Liver (tissue), 3 donors: ENCODE measurements around the gene CAMK2N2.

Experiments used
- FOXA1 ChIP-seq: IDR thresholded peaks from 2 replicates; pipeline ENCODE4 v1.6.1; 2016; ENCODE audit warnings: antibody characterized with exemption
- FOXA2 ChIP-seq: IDR thresholded peaks from 2 replicates; pipeline ENCODE4 v1.6.1; 2016; ENCODE audit warnings: antibody characterized with exemption
- GABPA ChIP-seq, 2 donors: IDR thresholded peaks in 1 of 2; conservative IDR thresholded peaks in 1 of 2; 2 replicates each; pipeline ENCODE4 v1.6.1; 2016; ENCODE audit warnings: antibody characterized with exemption in 2 of 2, mild to moderate bottlenecking in 1 of 2, moderate library complexity in 1 of 2
- JUND ChIP-seq, 2 donors: IDR thresholded peaks; 2 replicates each; pipeline ENCODE4 v1.6.1; 2016; ENCODE audit warnings: antibody characterized with exemption in 2 of 2
- RAD21 ChIP-seq, 2 donors: IDR thresholded peaks; 2 replicates each; pipeline ENCODE4 v1.6.1; 2016; ENCODE audit warnings: antibody characterized with exemption in 2 of 2, mild to moderate bottlenecking in 2 of 2
- RXRA ChIP-seq, 2 donors: IDR thresholded peaks; 2 replicates each; pipeline ENCODE4 v1.6.1; 2017 to 2018; ENCODE audit warnings: antibody characterized with exemption in 2 of 2, mild to moderate bottlenecking in 1 of 2
- SP1 ChIP-seq: IDR thresholded peaks from 2 replicates; pipeline ENCODE4 v1.6.1; 2018; ENCODE audit warnings: antibody characterized with exemption, mild to moderate bottlenecking
- TAF1 ChIP-seq: conservative IDR thresholded peaks from 2 replicates; pipeline ENCODE4 v1.6.1; 2016; ENCODE audit warnings: antibody characterized with exemption, mild to moderate bottlenecking
- YY1 ChIP-seq: IDR thresholded peaks from 2 replicates; pipeline ENCODE4 v1.6.1; 2016; ENCODE audit warnings: antibody characterized with exemption, mild to moderate bottlenecking
- TF ChIP-seq, protein P1 (sequence below): fragments of 150-350 bp; IDR thresholded peaks from 2 replicates; pipeline ENCODE4 v1.5.1; 2017; ENCODE audit warnings: improper control_type of control experiment, low read depth, low read length; ENCODE audit not compliant: missing input control
- TF ChIP-seq, protein P2 (sequence below): IDR thresholded peaks from 2 replicates; pipeline ENCODE4 v1.6.1; 2016; ENCODE audit warnings: antibody characterized with exemption
- TF ChIP-seq, protein P3 (sequence below): IDR thresholded peaks from 2 replicates; pipeline ENCODE4 v1.6.1; 2016; ENCODE audit warnings: antibody characterized with exemption
- TF ChIP-seq, protein P4 (sequence below): IDR thresholded peaks from 2 replicates; pipeline ENCODE4 v1.6.1; 2016; ENCODE audit warnings: antibody characterized with exemption
- donor health status: healthy.
- donor health status: healthy.

DNA sequence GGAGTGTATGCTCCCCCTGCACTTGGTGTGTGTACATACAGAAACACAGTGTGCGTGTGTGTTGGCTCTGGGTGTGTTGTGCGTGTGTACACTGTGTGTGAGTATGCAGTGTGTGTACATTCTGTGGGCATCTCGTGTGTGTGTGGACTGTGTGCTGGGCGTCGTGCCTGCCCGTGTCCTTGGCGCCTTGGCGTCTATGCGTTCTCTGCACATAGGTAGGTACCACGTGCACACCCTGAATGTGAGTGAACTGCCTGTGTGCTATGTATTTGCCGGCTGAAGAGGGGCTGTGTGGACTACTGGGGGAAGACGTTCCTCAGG, 14.0 kb upstream of the CAMK2N2 start:
- TF ChIP-seq TAF1 (no peak), GABPA (IDR thresholded peaks at IDR 0.05 in 1 of 2, conservative IDR thresholded peaks at IDR 0.05 in 1 of 2) (no peak), YY1 (no peak), FOXA1 (no peak), RAD21 (IDR thresholded peaks at IDR 0.05) (no peak), JUND (IDR thresholded peaks at IDR 0.05) (no peak), SP1 (no peak), FOXA2 (no peak), RXRA (IDR thresholded peaks at IDR 0.05) (no peak)
- TF ChIP-seq, protein P1, sequence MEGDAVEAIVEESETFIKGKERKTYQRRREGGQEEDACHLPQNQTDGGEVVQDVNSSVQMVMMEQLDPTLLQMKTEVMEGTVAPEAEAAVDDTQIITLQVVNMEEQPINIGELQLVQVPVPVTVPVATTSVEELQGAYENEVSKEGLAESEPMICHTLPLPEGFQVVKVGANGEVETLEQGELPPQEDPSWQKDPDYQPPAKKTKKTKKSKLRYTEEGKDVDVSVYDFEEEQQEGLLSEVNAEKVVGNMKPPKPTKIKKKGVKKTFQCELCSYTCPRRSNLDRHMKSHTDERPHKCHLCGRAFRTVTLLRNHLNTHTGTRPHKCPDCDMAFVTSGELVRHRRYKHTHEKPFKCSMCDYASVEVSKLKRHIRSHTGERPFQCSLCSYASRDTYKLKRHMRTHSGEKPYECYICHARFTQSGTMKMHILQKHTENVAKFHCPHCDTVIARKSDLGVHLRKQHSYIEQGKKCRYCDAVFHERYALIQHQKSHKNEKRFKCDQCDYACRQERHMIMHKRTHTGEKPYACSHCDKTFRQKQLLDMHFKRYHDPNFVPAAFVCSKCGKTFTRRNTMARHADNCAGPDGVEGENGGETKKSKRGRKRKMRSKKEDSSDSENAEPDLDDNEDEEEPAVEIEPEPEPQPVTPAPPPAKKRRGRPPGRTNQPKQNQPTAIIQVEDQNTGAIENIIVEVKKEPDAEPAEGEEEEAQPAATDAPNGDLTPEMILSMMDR, result no peak
- TF ChIP-seq, protein P2, sequence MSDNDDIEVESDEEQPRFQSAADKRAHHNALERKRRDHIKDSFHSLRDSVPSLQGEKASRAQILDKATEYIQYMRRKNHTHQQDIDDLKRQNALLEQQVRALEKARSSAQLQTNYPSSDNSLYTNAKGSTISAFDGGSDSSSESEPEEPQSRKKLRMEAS, result no peak
- TF ChIP-seq, protein P3, sequence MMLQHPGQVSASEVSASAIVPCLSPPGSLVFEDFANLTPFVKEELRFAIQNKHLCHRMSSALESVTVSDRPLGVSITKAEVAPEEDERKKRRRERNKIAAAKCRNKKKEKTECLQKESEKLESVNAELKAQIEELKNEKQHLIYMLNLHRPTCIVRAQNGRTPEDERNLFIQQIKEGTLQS, result no peak
- TF ChIP-seq, protein P4, sequence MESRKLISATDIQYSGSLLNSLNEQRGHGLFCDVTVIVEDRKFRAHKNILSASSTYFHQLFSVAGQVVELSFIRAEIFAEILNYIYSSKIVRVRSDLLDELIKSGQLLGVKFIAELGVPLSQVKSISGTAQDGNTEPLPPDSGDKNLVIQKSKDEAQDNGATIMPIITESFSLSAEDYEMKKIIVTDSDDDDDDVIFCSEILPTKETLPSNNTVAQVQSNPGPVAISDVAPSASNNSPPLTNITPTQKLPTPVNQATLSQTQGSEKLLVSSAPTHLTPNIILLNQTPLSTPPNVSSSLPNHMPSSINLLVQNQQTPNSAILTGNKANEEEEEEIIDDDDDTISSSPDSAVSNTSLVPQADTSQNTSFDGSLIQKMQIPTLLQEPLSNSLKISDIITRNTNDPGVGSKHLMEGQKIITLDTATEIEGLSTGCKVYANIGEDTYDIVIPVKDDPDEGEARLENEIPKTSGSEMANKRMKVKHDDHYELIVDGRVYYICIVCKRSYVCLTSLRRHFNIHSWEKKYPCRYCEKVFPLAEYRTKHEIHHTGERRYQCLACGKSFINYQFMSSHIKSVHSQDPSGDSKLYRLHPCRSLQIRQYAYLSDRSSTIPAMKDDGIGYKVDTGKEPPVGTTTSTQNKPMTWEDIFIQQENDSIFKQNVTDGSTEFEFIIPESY, result no peak
